GM12801 (cell line): ENCODE results near the gene IL4.

Source experiments
- CTCF ChIP-seq: IDR thresholded peaks from one replicate; pipeline ENCODE4 v1.5.1; 2011; ENCODE audit warnings: control low read depth; ENCODE audit not compliant: insufficient read length; ENCODE audit errors: extremely low read depth

Gene IL4

GRCh38 chr5:132665574-132666080, 8.2 kb upstream of the IL4 start:
- TF ChIP-seq CTCF, result no peak

- no peak for TF ChIP-seq CTCF
Observed at GRCh38 chr5:132666310-132667123, 7.3 kb upstream of the IL4 start.

GRCh38 chr5:132667309-132667708, 6.5 kb upstream of the IL4 start:
- no peak for TF ChIP-seq CTCF

GRCh38 chr5:132667761-132668705, 5.8 kb upstream of the IL4 start:
- TF ChIP-seq CTCF, result no peak

GRCh38 chr5:132668706-132669454, 4.9 kb upstream of the IL4 start:
- TF ChIP-seq CTCF, result no peak

- no peak for TF ChIP-seq CTCF
Observed at GRCh38 chr5:132669455-132669820, 4.4 kb upstream of the IL4 start.
